WTC11 (cell line): ENCODE data around the gene NEK5. TPM values are rescaled to one million over a fixed set of nuclear protein-coding genes. Genes with fewer than 3 reads are reported as not detected.

Experiments used
- ATAC-seq: fragments of 200-7000 bp; cut with Tn5 transposase; 2 replicates; pipeline ENCODE4 v1.10.0; 2021; ENCODE audit warnings: mild to moderate bottlenecking, moderate library complexity
- CTCF ChIA-PET: fragments of 300-600 bp; sonication (Branson Sonifier 250); formaldehyde crosslinking; loops from one replicate; lab custom pipeline; 2021; ENCODE audit warnings: antibody characterized with exemption; lab: Charles Lee
- POLR2A ChIA-PET: fragments of 350-600 bp; sonication (Branson Sonifier 250); formaldehyde crosslinking; loops from one replicate; lab custom pipeline; 2021; ENCODE audit warnings: antibody characterized with exemption; lab: Charles Lee
- DNase-seq: peaks from one replicate; pipeline ENCODE4 v3.0.0; 2021; ENCODE audit warnings: low spot score
- H3K27ac Mint-ChIP-seq: 2 replicates; pipeline ENCODE4 v1.8.0; 2021; ENCODE audit warnings: mixed read lengths
- H3K27me3 Mint-ChIP-seq: 2 replicates; pipeline ENCODE4 v1.8.0; 2021; ENCODE audit warnings: low read depth, mild to moderate bottlenecking, moderate library complexity, mixed read lengths
- H3K36me3 Mint-ChIP-seq: 2 replicates; pipeline ENCODE4 v1.8.0; 2021; ENCODE audit warnings: mixed read lengths
- H3K4me1 Mint-ChIP-seq: 2 replicates; pipeline ENCODE4 v1.8.0; 2022; ENCODE audit warnings: mixed read lengths
- H3K4me3 Mint-ChIP-seq: 2 replicates; pipeline ENCODE4 v1.8.0; 2021; ENCODE audit warnings: mild to moderate bottlenecking, moderate library complexity, mixed read lengths
- H3K9me3 Mint-ChIP-seq: 2 replicates; pipeline ENCODE4 v1.8.0; 2021; ENCODE audit warnings: mixed read lengths
- AR ChIP-seq: fragments of 250-450 bp; sonication (Bioruptor Pico); IDR thresholded peaks from 2 replicates; pipeline ENCODE4 v1.9.0; 2021; ENCODE audit warnings: mild to moderate bottlenecking
- ARID4B ChIP-seq: sonication (generic); formaldehyde crosslinking; IDR thresholded peaks from 2 replicates; pipeline ENCODE4 v1.8.0; 2023; ENCODE audit warnings: missing genetic modification reagents, mild to moderate bottlenecking, borderline replicate concordance
- CREB1 ChIP-seq: sonication (generic); formaldehyde crosslinking; IDR thresholded peaks from 2 replicates; pipeline ENCODE4 v1.8.0; 2023; ENCODE audit warnings: mild to moderate bottlenecking, missing genetic modification reagents
- CREM ChIP-seq: sonication (generic); formaldehyde crosslinking; IDR thresholded peaks from 2 replicates; pipeline ENCODE4 v1.8.1; 2022; ENCODE audit warnings: mild to moderate bottlenecking, missing genetic modification reagents, moderate library complexity
- ERG ChIP-seq: fragments of 250-450 bp; sonication (Bioruptor Pico); IDR thresholded peaks from 2 replicates; pipeline ENCODE4 v1.8.0; 2021; ENCODE audit warnings: mild to moderate bottlenecking
- MXD4 ChIP-seq: fragments of 250-450 bp; sonication (Bioruptor Pico); IDR thresholded peaks from 2 replicates; pipeline ENCODE4 v1.8.0; 2021; ENCODE audit warnings: mild to moderate bottlenecking, moderate library complexity, borderline replicate concordance
- SOX15 ChIP-seq: fragments of 250-450 bp; sonication (Bioruptor Pico); IDR thresholded peaks from 2 replicates; pipeline ENCODE4 v1.9.0; 2021; ENCODE audit warnings: mild to moderate bottlenecking
- ZMAT4 ChIP-seq: fragments of 250-450 bp; sonication (Bioruptor Pico); IDR thresholded peaks from 2 replicates; pipeline ENCODE4 v1.9.0; 2021; ENCODE audit warnings: mild to moderate bottlenecking
- ZNF219 ChIP-seq: sonication (generic); formaldehyde crosslinking; IDR thresholded peaks from 2 replicates; pipeline ENCODE4 v1.8.0; 2023; ENCODE audit warnings: missing genetic modification reagents, mild to moderate bottlenecking, borderline replicate concordance
- ZNF263 ChIP-seq: sonication (generic); formaldehyde crosslinking; IDR thresholded peaks from 2 replicates; pipeline ENCODE4 v1.8.1; 2022; ENCODE audit warnings: low read depth, mild to moderate bottlenecking, moderate library complexity, missing genetic modification reagents
- ZNF671 ChIP-seq: fragments of 250-450 bp; sonication (Bioruptor Pico); IDR thresholded peaks from 2 replicates; pipeline ENCODE4 v1.8.0; 2021; ENCODE audit warnings: mild to moderate bottlenecking
- total RNA-seq: library from RNA; stranded (reverse); gene quantifications from 3 replicates; pipeline ENCODE4 v1.2.3, GENCODE V29; 2021
- TF ChIP-seq, protein P1 (sequence below): sonication (generic); formaldehyde crosslinking; IDR thresholded peaks from 2 replicates; pipeline ENCODE4 v1.8.0; 2022; ENCODE audit warnings: mild to moderate bottlenecking, missing genetic modification reagents

NEK5 gene
- total RNA-seq, 1 experiment from 2014 or later, result 0.55 TPM

- CTCF ChIA-PET, result interaction anchor here (0.6 to 1.8 kb wide), 6 partner anchors 9 to 1198 kb away, joined by 3 to 26 read pairs (median 4); partner anchors contain the start of gene NEK5
- Mint-ChIP-seq H3K27me3 (no peaks in the 10 kb centered on the region; the same call in 1 of the 2 replicates), H3K36me3 (peaks cover 10% of the 10 kb centered on the region)
- no peak for TF ChIP-seq ERG
- TF ChIP-seq SOX15 (CRISPR knock-in tag), result no peak
- no peak for TF ChIP-seq AR (CRISPR knock-in tag)
- no peak for TF ChIP-seq MXD4 (CRISPR knock-in tag)
- no peak for TF ChIP-seq ZNF671 (CRISPR knock-in tag)
- TF ChIP-seq ZMAT4 (CRISPR knock-in tag), result no peak
- TF ChIP-seq, protein P1, sequence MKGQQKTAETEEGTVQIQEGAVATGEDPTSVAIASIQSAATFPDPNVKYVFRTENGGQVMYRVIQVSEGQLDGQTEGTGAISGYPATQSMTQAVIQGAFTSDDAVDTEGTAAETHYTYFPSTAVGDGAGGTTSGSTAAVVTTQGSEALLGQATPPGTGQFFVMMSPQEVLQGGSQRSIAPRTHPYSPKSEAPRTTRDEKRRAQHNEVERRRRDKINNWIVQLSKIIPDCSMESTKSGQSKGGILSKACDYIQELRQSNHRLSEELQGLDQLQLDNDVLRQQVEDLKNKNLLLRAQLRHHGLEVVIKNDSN (CRISPR knock-in tag), result no peak
- TF ChIP-seq, all 79 proteins: peak for 0
- peaks cover 43% of the 10 kb centered on the region for H3K4me1 Mint-ChIP-seq
- ATAC-seq (peak; percentile 29; the same call in 1 of the 2 replicates), DNase-seq (no peak)
- no peak overlapping the region for H3K4me3 Mint-ChIP-seq
- peaks cover 17% of the 10 kb centered on the region for H3K9me3 Mint-ChIP-seq
- no peak overlapping the region for H3K27ac Mint-ChIP-seq
- POLR2A ChIA-PET, result interaction anchor here (0.6 kb wide), 1 partner anchor 448 kb away, joined by 3 read pairs; no protein-coding TSS in a partner anchor
Observed at GRCh38 chr13:52003541-52003940, 125.3 kb downstream of the NEK5 start.

DNA sequence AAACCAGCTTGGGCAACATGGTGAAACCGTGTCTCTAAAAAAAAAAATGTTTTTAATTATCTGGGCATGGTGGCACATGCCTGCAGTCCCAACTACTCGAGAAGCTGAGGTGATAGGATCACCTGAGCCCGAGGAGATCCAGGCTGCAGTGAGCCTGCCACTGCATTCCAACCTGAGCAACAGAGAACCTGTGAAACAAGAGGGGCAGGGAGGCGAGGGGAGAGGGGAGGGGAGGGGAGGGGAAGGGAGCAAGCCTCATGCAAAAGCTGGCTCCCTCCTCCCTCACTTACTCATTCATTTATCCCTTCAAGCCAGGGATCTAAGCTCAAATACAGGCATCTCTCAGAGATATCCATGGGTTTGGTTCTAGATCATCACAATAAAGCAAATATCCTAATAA, 126.5 kb downstream of the NEK5 start:
- 0 out of 2 replicates have a peak, but pooled peaks have one; percentile 8 for ATAC-seq
- H3K4me1 Mint-ChIP-seq, result peaks cover 50% of the 10 kb centered on the region
- TF ChIP-seq CREB1 (CRISPR knock-in tag) (no peak), ZNF219 (CRISPR knock-in tag) (no peak), ZNF263 (no peak), ARID4B (CRISPR knock-in tag) (no peak), CREM (CRISPR knock-in tag) (no peak)
- TF ChIP-seq, all 79 proteins: peak for 0
- Mint-ChIP-seq H3K9me3 (peaks cover 17% of the 10 kb centered on the region), H3K27ac (no peak overlapping the region), H3K36me3 (peaks cover 10% of the 10 kb centered on the region), H3K27me3 (no peaks in the 10 kb centered on the region; the same call in 1 of the 2 replicates), H3K4me3 (no peak overlapping the region)
- DNase-seq, result no peak
- POLR2A ChIA-PET, result interaction anchor here (0.5 kb wide), 1 partner anchor 559 kb away, joined by 3 read pairs; no protein-coding TSS in a partner anchor
- CTCF ChIA-PET, result interaction anchor here (1.0 to 1.3 kb wide), 3 partner anchors 10 to 176 kb away, joined by 3 to 4 read pairs (median 4); partner anchors contain the start of gene ALG11
